Progenitor cell of endocrine pancreas (in vitro differentiated cells): ENCODE data around the gene PHLDA2. TPM values are rescaled to one million over a fixed set of nuclear protein-coding genes. Genes with fewer than 3 reads are reported as not detected.

Experiments used
- DNase-seq: peaks from one replicate; pipeline ENCODE4 v3.0.0; 2021; ENCODE audit warnings: low spot score; ENCODE audit not compliant: unreplicated experiment
- H3K27ac Mint-ChIP-seq: 2 replicates; pipeline ENCODE4 v1.8.0; 2021; ENCODE audit warnings: mild to moderate bottlenecking, moderate library complexity, mixed read lengths
- H3K27me3 Mint-ChIP-seq: 2 replicates; pipeline ENCODE4 v1.8.0; 2021; ENCODE audit warnings: mixed read lengths
- H3K36me3 Mint-ChIP-seq: 2 replicates; pipeline ENCODE4 v1.8.0; 2022; ENCODE audit warnings: mixed read lengths; ENCODE audit not compliant: insufficient read depth
- H3K4me1 Mint-ChIP-seq: 2 replicates; pipeline ENCODE4 v1.8.0; 2021; ENCODE audit warnings: low read depth, mixed read lengths
- H3K4me3 Mint-ChIP-seq: 2 replicates; pipeline ENCODE4 v1.8.0; 2021; ENCODE audit warnings: low read depth, mild to moderate bottlenecking, moderate library complexity, mixed read lengths
- H3K9me3 Mint-ChIP-seq: 2 replicates; pipeline ENCODE4 v1.8.0; 2021; ENCODE audit warnings: low read depth, mixed read lengths
- CTCF ChIP-seq: fragments of 200-600 bp; sonication (generic); IDR thresholded peaks from one replicate; pipeline ENCODE4 v1.5.0; 2021; ENCODE audit warnings: antibody characterized with exemption, mild to moderate bottlenecking; ENCODE audit not compliant: unreplicated experiment
- total RNA-seq: library from RNA; stranded (reverse); gene quantifications from 2 replicates; pipeline ENCODE4 v1.2.1, GENCODE V29; 2021

PHLDA2 gene
- total RNA-seq, 1 donor from 2014 or later, result 1.2 TPM

- no peak for TF ChIP-seq CTCF
- Mint-ChIP-seq H3K36me3 (peaks cover 9% of the 10 kb centered on the region), H3K4me1 (peaks cover 9% of the 10 kb centered on the region), H3K27ac (no peak overlapping the region), H3K27me3 (peaks cover 16% of the 10 kb centered on the region), H3K9me3 (no peaks in the 10 kb centered on the region), H3K4me3 (no peak overlapping the region)
- no peak for DNase-seq
These were observed 48.6 kb downstream of the PHLDA2 start for GRCh38 chr11:2880646-2881045.

GRCh38 chr11:2878782-2879181 is 50.4 kb downstream of the PHLDA2 start:
- H3K4me1 Mint-ChIP-seq, result peaks cover 9% of the 10 kb centered on the region
- H3K4me3 Mint-ChIP-seq, result no peak overlapping the region
- no peak for DNase-seq
- TF ChIP-seq CTCF, result no peak
- H3K9me3 Mint-ChIP-seq, result no peaks in the 10 kb centered on the region
- no peak overlapping the region for H3K27ac Mint-ChIP-seq
- H3K27me3 Mint-ChIP-seq, result peaks cover 26% of the 10 kb centered on the region
- H3K36me3 Mint-ChIP-seq, result peaks cover 9% of the 10 kb centered on the region

Other genes starting within 250 kb of the PHLDA2 start
- gene KCNQ1OT1, start 229.4 kb downstream of the PHLDA2 start, total RNA-seq, result 18.0 and 18.7 TPM in 2 replicates
- 247 and 268 TPM in 2 replicates for gene CDKN1C, start 43.6 kb downstream of the PHLDA2 start, total RNA-seq
- gene NAP1L4, start 62.9 kb upstream of the PHLDA2 start, total RNA-seq, result 184 and 201 TPM in 2 replicates
- 56.4 and 64.5 TPM in 2 replicates for gene CARS1, start 128.0 kb upstream of the PHLDA2 start, total RNA-seq
- gene OSBPL5, start 235.9 kb upstream of the PHLDA2 start, total RNA-seq, result 11.9 and 13.3 TPM in 2 replicates